ENCODE measurements around the gene UBA7. TPM values are rescaled to one million over a fixed set of nuclear protein-coding genes. Genes with fewer than 3 reads are reported as not detected.

UBA7 gene
- total RNA-seq, 1 donor from 2014 or later, result 18.9 TPM

GRCh38 chr3:49799105-49799504 is 14.6 kb downstream of the UBA7 start:
- Histone ChIP-seq H3K4me1 (ENCODE audit: insufficient read depth, low read length) (peaks cover 11% of the 10 kb centered on the region), H4K20me1 (ENCODE audit: insufficient read depth, low read length) (no peaks in the 10 kb centered on the region), H3K79me2 (ENCODE audit: insufficient read depth, low read length) (no peaks in the 10 kb centered on the region), H2AFZ (ENCODE audit: low read depth, low read length) (no peak overlapping the region), H3K36me3 (ENCODE audit: insufficient read depth, low read length) (no peaks in the 10 kb centered on the region), H3K4me2 (ENCODE audit: low read length) (no peak overlapping the region), H3K9ac (ENCODE audit: low read length) (no peak overlapping the region), H3K27me3 (ENCODE audit: insufficient read depth, low read length) (no peaks in the 10 kb centered on the region), H3K9me3 (ENCODE audit: insufficient read depth, low read depth, low read length) (no peaks in the 10 kb centered on the region), H3K27ac (ENCODE audit: low read depth, low read length) (no peak overlapping the region), H3K4me3 (ENCODE audit: insufficient read depth, low read depth, low read length) (no peak overlapping the region)
- no peak overlapping the region for H3K4me3 Mint-ChIP-seq (ENCODE audit: unreplicated experiment)
- no peak for FAIRE-seq
- TF ChIP-seq EZH2 (IDR thresholded peaks at IDR 0.05; ENCODE audit: insufficient read depth, low read length) (no peak), CTCF (IDR thresholded peaks at IDR 0.05; ENCODE audit: insufficient read depth, low read depth, low read length) (no peak)
- peaks cover 3% of the 10 kb centered on the region for H3K9me3 Mint-ChIP-seq (ENCODE audit: unreplicated experiment)
- H3K27ac Mint-ChIP-seq (ENCODE audit: unreplicated experiment), result peak overlapping the region; percentile 47
- H3K4me1 Mint-ChIP-seq (ENCODE audit: low read depth, unreplicated experiment), result no peaks in the 10 kb centered on the region
- no peak for DNase-seq (ENCODE audit: low read depth)
- H3K27me3 Mint-ChIP-seq (ENCODE audit: low read depth, unreplicated experiment), result peaks cover 22% of the 10 kb centered on the region
- peaks cover 2% of the 10 kb centered on the region for H3K36me3 Mint-ChIP-seq (ENCODE audit: low read depth, unreplicated experiment)

- Histone ChIP-seq H3K4me2 (ENCODE audit: low read length) (no peak overlapping the region), H3K79me2 (ENCODE audit: insufficient read depth, low read length) (no peaks in the 10 kb centered on the region), H3K9me3 (ENCODE audit: insufficient read depth, low read depth, low read length) (no peaks in the 10 kb centered on the region), H2AFZ (ENCODE audit: low read depth, low read length) (no peak overlapping the region), H3K27ac (ENCODE audit: low read depth, low read length) (no peak overlapping the region), H3K4me1 (ENCODE audit: insufficient read depth, low read length) (peaks cover 9% of the 10 kb centered on the region), H4K20me1 (ENCODE audit: insufficient read depth, low read length) (no peaks in the 10 kb centered on the region), H3K36me3 (ENCODE audit: insufficient read depth, low read length) (no peaks in the 10 kb centered on the region), H3K27me3 (ENCODE audit: insufficient read depth, low read length) (no peaks in the 10 kb centered on the region), H3K9ac (ENCODE audit: low read length) (no peak overlapping the region), H3K4me3 (ENCODE audit: insufficient read depth, low read depth, low read length) (no peak overlapping the region)
- DNase-seq (ENCODE audit: low read depth) (no peak), FAIRE-seq (no peak)
- H3K4me1 Mint-ChIP-seq (ENCODE audit: low read depth, unreplicated experiment), result peaks cover 8% of the 10 kb centered on the region
- H3K27me3 Mint-ChIP-seq (ENCODE audit: low read depth, unreplicated experiment), result peaks cover 10% of the 10 kb centered on the region
- peaks cover 2% of the 10 kb centered on the region for H3K9me3 Mint-ChIP-seq (ENCODE audit: unreplicated experiment)
- TF ChIP-seq CTCF (IDR thresholded peaks at IDR 0.05; ENCODE audit: insufficient read depth, low read depth, low read length) (no peak), EZH2 (IDR thresholded peaks at IDR 0.05; ENCODE audit: insufficient read depth, low read length) (no peak)
- H3K4me3 Mint-ChIP-seq (ENCODE audit: unreplicated experiment), result no peak overlapping the region
- no peak overlapping the region for H3K27ac Mint-ChIP-seq (ENCODE audit: unreplicated experiment)
- peaks cover 2% of the 10 kb centered on the region for H3K36me3 Mint-ChIP-seq (ENCODE audit: low read depth, unreplicated experiment)
Observed at GRCh38 chr3:49794926-49795905, 18.5 kb downstream of the UBA7 start.

GRCh38 chr3:49794431-49794830 is 19.3 kb downstream of the UBA7 start:
- H3K27ac Mint-ChIP-seq (ENCODE audit: unreplicated experiment), result peak overlapping the region; percentile 53
- TF ChIP-seq CTCF (IDR thresholded peaks at IDR 0.05; ENCODE audit: insufficient read depth, low read depth, low read length) (no peak), EZH2 (IDR thresholded peaks at IDR 0.05; ENCODE audit: insufficient read depth, low read length) (no peak)
- no peak for FAIRE-seq

More at GRCh38 chr3:49794431-49794830, 19.3 kb downstream of the UBA7 start:
- H3K36me3 Mint-ChIP-seq (ENCODE audit: low read depth, unreplicated experiment), result peaks cover 2% of the 10 kb centered on the region
- H3K4me1 Mint-ChIP-seq (ENCODE audit: low read depth, unreplicated experiment), result peaks cover 8% of the 10 kb centered on the region
- peaks cover 2% of the 10 kb centered on the region for H3K9me3 Mint-ChIP-seq (ENCODE audit: unreplicated experiment)
- Histone ChIP-seq H3K9me3 (ENCODE audit: insufficient read depth, low read depth, low read length) (no peaks in the 10 kb centered on the region), H3K4me1 (ENCODE audit: insufficient read depth, low read length) (peaks cover 5% of the 10 kb centered on the region), H3K4me2 (ENCODE audit: low read length) (no peak overlapping the region), H3K27me3 (ENCODE audit: insufficient read depth, low read length) (no peaks in the 10 kb centered on the region), H4K20me1 (ENCODE audit: insufficient read depth, low read length) (no peaks in the 10 kb centered on the region), H3K27ac (ENCODE audit: low read depth, low read length) (no peak overlapping the region), H2AFZ (ENCODE audit: low read depth, low read length) (no peak overlapping the region), H3K36me3 (ENCODE audit: insufficient read depth, low read length) (no peaks in the 10 kb centered on the region), H3K79me2 (ENCODE audit: insufficient read depth, low read length) (no peaks in the 10 kb centered on the region), H3K9ac (ENCODE audit: low read length) (no peak overlapping the region), H3K4me3 (ENCODE audit: insufficient read depth, low read depth, low read length) (no peak overlapping the region)
- H3K4me3 Mint-ChIP-seq (ENCODE audit: unreplicated experiment), result no peak overlapping the region
- peaks cover 10% of the 10 kb centered on the region for H3K27me3 Mint-ChIP-seq (ENCODE audit: low read depth, unreplicated experiment)
- no peak for DNase-seq (ENCODE audit: low read depth)
